Measurements from ENCODE around the gene NR6A1. TPM values are rescaled to one million over a fixed set of nuclear protein-coding genes. Genes with fewer than 3 reads are reported as not detected.

The NR6A1 gene
- total and polyA plus RNA-seq, 2 experiments from 2014 or later: 44.2 to 139 TPM

DNA sequence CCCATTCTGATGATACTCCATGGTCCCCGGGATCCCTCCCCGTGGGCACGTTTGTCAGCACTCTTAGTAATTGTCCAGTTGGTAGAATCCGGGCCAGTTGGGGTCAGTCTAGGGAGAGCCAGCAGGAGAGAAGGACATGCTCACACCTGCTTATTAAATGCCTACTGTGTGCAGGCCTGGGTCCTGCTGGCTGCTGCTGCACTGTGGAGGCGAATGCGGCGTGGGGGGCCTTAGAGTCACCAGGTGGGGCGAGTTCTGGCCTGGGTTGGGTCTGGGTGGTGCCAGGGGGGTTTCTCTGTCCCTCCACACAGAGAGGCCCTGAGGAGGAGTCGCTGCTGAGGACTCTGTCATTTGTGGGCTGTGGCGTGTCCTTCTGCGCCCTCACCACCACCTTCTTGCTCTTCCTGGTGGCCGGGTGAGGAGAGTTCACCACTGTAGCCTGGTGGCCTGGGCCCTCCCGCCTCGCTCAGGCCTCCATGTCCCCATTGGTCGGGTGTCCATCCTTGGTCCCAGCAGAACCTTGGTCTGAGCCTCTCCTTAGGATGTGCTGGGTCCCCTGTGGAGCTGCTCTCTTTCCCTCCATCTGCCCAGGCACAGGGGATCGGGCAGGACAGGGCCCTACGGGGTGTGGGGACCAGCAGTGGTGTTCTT is 303.6 kb downstream of the NR6A1 start:
- no peaks in the 10 kb centered on the region for H3K79me2 ChIP-seq (replicated peaks; ENCODE audit: insufficient read depth)

More for the DNA sequence above, 303.6 kb downstream of the NR6A1 start:
- H3K27me3 Mint-ChIP-seq (ENCODE audit: insufficient read depth, low read depth, poor library complexity): peaks cover 7% of the 10 kb centered on the region
- H3K36me3 Mint-ChIP-seq (ENCODE audit: low read depth): no peaks in the 10 kb centered on the region
- Histone ChIP-seq H2AFZ (no peak overlapping the region), H3K4me1 (ENCODE audit: insufficient read depth) (no peaks in the 10 kb centered on the region), H3K36me3 (ENCODE audit: insufficient read depth) (no peaks in the 10 kb centered on the region), H3K9me2 (ENCODE audit: insufficient read depth) (no peaks in the 10 kb centered on the region), H3K27me3 (ENCODE audit: insufficient read depth) (no peaks in the 10 kb centered on the region), H3K4me2 (no peak overlapping the region), H3K27ac (ENCODE audit: low read depth) (no peak overlapping the region), H3K4me3 (no peak overlapping the region), H4K20me1 (replicated peaks; ENCODE audit: insufficient read depth) (no peaks in the 10 kb centered on the region), H3F3A (replicated peaks; ENCODE audit: low read depth) (no peaks in the 10 kb centered on the region)
- no peak for TF ChIP-seq ZNF114 (CRISPR knock-in tag; IDR thresholded peaks at IDR 0.05)
- no peak for TF ChIP-seq POLR2AphosphoS5 (IDR thresholded peaks at IDR 0.05; ENCODE audit: low read depth)
- TF ChIP-seq STAT1 (IDR thresholded peaks at IDR 0.05; ENCODE audit: unreplicated experiment): no peak
- TF ChIP-seq EZH2phosphoT487 (IDR thresholded peaks at IDR 0.05; ENCODE audit: unreplicated experiment): no peak
- TF ChIP-seq, protein P1, sequence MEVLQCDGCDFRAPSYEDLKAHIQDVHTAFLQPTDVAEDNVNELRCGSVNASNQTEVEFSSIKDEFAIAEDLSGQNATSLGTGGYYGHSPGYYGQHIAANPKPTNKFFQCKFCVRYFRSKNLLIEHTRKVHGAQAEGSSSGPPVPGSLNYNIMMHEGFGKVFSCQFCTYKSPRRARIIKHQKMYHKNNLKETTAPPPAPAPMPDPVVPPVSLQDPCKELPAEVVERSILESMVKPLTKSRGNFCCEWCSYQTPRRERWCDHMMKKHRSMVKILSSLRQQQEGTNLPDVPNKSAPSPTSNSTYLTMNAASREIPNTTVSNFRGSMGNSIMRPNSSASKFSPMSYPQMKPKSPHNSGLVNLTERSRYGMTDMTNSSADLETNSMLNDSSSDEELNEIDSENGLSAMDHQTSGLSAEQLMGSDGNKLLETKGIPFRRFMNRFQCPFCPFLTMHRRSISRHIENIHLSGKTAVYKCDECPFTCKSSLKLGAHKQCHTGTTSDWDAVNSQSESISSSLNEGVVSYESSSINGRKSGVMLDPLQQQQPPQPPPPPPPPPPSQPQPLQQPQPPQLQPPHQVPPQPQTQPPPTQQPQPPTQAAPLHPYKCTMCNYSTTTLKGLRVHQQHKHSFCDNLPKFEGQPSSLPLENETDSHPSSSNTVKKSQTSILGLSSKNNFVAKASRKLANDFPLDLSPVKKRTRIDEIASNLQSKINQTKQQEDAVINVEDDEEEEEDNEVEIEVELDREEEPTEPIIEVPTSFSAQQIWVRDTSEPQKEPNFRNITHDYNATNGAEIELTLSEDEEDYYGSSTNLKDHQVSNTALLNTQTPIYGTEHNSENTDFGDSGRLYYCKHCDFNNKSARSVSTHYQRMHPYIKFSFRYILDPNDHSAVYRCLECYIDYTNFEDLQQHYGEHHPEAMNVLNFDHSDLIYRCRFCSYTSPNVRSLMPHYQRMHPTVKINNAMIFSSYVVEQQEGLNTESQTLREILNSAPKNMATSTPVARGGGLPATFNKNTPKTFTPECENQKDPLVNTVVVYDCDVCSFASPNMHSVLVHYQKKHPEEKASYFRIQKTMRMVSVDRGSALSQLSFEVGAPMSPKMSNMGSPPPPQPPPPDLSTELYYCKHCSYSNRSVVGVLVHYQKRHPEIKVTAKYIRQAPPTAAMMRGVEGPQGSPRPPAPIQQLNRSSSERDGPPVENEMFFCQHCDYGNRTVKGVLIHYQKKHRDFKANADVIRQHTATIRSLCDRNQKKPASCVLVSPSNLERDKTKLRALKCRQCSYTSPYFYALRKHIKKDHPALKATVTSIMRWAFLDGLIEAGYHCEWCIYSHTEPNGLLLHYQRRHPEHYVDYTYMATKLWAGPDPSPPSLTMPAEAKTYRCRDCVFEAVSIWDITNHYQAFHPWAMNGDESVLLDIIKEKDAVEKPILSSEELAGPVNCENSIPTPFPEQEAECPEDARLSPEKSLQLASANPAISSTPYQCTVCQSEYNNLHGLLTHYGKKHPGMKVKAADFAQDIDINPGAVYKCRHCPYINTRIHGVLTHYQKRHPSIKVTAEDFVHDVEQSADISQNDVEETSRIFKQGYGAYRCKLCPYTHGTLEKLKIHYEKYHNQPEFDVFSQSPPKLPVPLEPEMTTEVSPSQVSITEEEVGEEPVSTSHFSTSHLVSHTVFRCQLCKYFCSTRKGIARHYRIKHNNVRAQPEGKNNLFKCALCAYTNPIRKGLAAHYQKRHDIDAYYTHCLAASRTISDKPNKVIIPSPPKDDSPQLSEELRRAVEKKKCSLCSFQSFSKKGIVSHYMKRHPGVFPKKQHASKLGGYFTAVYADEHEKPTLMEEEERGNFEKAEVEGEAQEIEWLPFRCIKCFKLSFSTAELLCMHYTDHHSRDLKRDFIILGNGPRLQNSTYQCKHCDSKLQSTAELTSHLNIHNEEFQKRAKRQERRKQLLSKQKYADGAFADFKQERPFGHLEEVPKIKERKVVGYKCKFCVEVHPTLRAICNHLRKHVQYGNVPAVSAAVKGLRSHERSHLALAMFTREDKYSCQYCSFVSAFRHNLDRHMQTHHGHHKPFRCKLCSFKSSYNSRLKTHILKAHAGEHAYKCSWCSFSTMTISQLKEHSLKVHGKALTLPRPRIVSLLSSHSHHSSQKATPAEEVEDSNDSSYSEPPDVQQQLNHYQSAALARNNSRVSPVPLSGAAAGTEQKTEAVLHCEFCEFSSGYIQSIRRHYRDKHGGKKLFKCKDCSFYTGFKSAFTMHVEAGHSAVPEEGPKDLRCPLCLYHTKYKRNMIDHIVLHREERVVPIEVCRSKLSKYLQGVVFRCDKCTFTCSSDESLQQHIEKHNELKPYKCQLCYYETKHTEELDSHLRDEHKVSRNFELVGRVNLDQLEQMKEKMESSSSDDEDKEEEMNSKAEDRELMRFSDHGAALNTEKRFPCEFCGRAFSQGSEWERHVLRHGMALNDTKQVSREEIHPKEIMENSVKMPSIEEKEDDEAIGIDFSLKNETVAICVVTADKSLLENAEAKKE (CRISPR knock-in tag; IDR thresholded peaks at IDR 0.05): no peak
- TF ChIP-seq, protein P2, sequence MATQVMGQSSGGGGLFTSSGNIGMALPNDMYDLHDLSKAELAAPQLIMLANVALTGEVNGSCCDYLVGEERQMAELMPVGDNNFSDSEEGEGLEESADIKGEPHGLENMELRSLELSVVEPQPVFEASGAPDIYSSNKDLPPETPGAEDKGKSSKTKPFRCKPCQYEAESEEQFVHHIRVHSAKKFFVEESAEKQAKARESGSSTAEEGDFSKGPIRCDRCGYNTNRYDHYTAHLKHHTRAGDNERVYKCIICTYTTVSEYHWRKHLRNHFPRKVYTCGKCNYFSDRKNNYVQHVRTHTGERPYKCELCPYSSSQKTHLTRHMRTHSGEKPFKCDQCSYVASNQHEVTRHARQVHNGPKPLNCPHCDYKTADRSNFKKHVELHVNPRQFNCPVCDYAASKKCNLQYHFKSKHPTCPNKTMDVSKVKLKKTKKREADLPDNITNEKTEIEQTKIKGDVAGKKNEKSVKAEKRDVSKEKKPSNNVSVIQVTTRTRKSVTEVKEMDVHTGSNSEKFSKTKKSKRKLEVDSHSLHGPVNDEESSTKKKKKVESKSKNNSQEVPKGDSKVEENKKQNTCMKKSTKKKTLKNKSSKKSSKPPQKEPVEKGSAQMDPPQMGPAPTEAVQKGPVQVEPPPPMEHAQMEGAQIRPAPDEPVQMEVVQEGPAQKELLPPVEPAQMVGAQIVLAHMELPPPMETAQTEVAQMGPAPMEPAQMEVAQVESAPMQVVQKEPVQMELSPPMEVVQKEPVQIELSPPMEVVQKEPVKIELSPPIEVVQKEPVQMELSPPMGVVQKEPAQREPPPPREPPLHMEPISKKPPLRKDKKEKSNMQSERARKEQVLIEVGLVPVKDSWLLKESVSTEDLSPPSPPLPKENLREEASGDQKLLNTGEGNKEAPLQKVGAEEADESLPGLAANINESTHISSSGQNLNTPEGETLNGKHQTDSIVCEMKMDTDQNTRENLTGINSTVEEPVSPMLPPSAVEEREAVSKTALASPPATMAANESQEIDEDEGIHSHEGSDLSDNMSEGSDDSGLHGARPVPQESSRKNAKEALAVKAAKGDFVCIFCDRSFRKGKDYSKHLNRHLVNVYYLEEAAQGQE (IDR thresholded peaks at IDR 0.05; ENCODE audit: unreplicated experiment): no peak
- TF ChIP-seq, protein P3, sequence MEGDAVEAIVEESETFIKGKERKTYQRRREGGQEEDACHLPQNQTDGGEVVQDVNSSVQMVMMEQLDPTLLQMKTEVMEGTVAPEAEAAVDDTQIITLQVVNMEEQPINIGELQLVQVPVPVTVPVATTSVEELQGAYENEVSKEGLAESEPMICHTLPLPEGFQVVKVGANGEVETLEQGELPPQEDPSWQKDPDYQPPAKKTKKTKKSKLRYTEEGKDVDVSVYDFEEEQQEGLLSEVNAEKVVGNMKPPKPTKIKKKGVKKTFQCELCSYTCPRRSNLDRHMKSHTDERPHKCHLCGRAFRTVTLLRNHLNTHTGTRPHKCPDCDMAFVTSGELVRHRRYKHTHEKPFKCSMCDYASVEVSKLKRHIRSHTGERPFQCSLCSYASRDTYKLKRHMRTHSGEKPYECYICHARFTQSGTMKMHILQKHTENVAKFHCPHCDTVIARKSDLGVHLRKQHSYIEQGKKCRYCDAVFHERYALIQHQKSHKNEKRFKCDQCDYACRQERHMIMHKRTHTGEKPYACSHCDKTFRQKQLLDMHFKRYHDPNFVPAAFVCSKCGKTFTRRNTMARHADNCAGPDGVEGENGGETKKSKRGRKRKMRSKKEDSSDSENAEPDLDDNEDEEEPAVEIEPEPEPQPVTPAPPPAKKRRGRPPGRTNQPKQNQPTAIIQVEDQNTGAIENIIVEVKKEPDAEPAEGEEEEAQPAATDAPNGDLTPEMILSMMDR (conservative IDR thresholded peaks at IDR 0.05; ENCODE audit: low read depth in 2 of 2): no peak
- no peak for TF ChIP-seq CREB1 (CRISPR knock-in tag; IDR thresholded peaks at IDR 0.05; ENCODE audit: low read depth)
- TF ChIP-seq, protein P4, sequence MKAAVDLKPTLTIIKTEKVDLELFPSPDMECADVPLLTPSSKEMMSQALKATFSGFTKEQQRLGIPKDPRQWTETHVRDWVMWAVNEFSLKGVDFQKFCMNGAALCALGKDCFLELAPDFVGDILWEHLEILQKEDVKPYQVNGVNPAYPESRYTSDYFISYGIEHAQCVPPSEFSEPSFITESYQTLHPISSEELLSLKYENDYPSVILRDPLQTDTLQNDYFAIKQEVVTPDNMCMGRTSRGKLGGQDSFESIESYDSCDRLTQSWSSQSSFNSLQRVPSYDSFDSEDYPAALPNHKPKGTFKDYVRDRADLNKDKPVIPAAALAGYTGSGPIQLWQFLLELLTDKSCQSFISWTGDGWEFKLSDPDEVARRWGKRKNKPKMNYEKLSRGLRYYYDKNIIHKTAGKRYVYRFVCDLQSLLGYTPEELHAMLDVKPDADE (IDR thresholded peaks at IDR 0.05): no peak
- TF ChIP-seq JUNB (IDR thresholded peaks at IDR 0.05; ENCODE audit: unreplicated experiment): no peak
- TF ChIP-seq ZNF331 (CRISPR knock-in tag; IDR thresholded peaks at IDR 0.05; ENCODE audit: low read depth): no peak
- no peak for TF ChIP-seq NANOG (IDR thresholded peaks at IDR 0.05; ENCODE audit: borderline replicate concordance)
- no peak for TF ChIP-seq EZH2 (IDR thresholded peaks at IDR 0.05; ENCODE audit: low read depth, unreplicated experiment)
- no peaks in the 10 kb centered on the region; the same call in 2 of the 3 replicates for H3K4me1 Mint-ChIP-seq
- no peak overlapping the region for H3K4me3 Mint-ChIP-seq
- no peaks in the 10 kb centered on the region for H3K9me3 Mint-ChIP-seq
- DNase-seq (ENCODE audit: low spot score): no peak
- ATAC-seq: no peak
- H3K27ac Mint-ChIP-seq: no peak overlapping the region
